Fibroblast of the conjunctiva (primary cell): Measurements from ENCODE around the gene RAB5B.
"Not testable (repeated sequence)": the region's sequence is repeated elsewhere in the genome, so short reads cannot be mapped to it uniquely, and the experiment has no call there.

Experiments
- DNase-seq: peaks from one replicate; pipeline ENCODE4 v3.0.0-alpha.2; 2010; ENCODE audit warnings: low read depth

RAB5B gene

DNA sequence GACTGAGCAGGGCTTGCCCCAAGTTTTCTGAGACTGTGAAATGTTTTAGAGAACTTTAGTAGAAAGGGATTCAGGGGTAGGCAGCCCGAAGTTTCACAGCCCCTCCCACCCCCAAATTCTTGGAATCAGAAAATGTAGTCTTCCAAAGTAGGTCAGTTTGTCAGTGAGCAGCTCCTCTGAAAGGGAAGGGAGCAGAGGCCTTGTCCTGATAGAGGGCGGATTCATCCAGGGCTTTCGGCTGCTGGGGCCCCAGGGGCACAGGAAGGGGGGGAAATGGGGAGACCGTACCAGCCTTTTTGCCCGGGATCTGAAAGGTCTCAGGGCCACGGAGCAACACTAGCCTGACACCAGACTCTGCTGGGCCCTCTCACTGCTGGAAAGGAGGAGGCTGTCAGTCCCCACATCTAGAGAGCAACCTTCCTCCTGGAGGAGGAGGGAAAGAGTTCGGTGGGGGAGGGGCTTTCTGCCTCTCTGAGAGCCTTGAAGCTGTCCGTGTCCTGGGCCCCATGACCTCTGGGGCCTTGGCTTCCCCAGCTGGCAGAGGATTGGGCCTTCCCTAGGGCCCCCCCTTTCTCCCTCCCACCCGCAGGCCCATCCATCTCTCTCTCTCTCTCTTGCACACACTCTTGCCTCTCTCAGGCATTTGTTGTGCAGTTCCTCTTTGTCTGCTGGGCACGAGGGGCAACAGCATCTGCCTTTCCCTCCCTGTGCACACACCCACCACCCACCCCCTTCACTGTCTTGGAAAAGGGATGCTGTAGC is 46.7 kb downstream of the RAB5B start, which contains the start of gene IKZF4:
TSS of gene IKZF4 (plus strand) at position 621 of the 762 bp plus-strand sequence. CDS start 451 bp downstream, outside the sequence.
- peak; percentile 51 for DNase-seq

DNA sequence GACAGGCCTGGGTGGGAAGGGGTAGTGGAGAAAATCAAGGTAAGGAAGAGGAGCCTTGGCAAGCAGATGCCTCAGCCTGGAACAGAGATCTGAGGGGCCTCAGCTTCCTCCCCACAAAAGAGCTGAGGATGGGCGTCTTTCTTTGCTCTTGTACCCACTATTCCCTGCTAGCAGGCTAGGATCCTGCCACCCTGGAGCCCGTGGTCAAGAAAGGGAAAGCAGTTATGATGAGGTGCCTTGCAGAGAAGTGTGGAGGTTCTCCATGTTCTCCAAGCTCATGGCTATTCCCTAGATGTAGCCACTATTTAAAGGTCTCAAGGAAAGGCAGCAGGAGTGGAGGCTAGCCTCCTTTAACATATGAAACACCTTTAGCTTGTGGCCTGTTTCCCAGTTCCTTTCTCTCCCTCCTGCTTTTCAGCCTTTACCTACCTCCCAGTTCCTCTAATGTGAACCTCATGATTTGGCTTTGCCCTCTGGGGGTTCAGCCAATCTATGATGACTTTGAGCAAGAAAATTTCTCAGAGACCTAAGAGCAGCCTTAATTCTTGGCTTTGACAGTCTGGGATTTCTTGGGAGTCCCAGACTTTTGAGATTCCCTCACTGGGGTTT is 48.1 kb downstream of the RAB5B start:
- no peak for DNase-seq

- DNase-seq: no peak
These were observed 54.8 kb downstream of the RAB5B start for GRCh38 chr12:56028511-56029165.

DNA sequence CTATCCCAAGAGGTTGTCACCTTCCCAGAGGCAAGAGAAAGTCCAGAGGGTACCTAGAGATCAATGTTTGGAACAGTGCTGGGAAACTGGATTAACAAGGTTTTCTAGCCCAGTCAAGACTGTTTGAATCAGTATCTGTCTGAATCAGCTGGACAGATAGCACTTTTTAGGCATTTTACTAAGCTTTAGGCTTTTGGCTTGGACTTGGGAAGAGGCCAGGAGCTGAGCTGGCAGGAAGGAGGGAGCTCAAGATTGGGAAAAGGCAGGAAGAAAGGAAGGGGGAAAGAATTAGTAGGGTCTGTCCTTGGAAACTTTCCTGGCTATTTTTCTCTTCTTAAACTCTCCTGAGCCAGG is 55.3 kb downstream of the RAB5B start:
- DNase-seq: no peak

DNA sequence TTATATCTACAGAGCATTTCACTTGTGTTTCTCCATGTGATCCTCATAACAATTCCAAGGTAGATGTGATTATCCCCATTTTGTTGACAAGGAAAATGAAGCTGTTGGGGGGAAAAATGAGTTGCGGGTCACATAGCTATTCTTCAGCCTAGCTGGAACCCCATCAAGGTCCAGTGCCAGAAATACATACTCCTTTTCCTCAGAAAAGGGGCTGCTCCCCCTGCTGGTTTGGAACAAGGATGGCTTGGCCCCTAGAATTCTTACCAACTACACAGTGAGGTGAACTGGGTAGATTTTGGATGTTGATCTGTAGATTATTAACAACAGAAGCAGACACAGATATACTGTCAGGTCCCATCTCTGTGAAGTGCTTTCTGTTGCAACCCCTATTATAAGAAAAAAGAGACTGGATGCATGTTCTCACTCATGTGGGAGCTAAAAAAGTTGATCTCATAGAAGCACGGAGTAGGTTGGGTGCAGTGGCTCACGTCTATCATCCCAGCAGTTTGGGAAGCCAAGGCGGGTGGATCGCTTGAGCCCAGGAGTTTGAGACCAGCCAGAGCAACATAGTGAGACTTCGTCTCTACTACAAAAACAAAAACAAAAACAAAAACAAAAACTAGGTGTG is 55.9 kb downstream of the RAB5B start:
- peak; percentile 47 for DNase-seq

GRCh38 chr12:56031987-56032386 is 58.1 kb downstream of the RAB5B start:
- DNase-seq: no peak

GRCh38 chr12:56034586-56035332 is 60.9 kb downstream of the RAB5B start:
- DNase-seq: no peak

- no peak for DNase-seq
These were observed 63.3 kb downstream of the RAB5B start for GRCh38 chr12:56037161-56037560.

DNA sequence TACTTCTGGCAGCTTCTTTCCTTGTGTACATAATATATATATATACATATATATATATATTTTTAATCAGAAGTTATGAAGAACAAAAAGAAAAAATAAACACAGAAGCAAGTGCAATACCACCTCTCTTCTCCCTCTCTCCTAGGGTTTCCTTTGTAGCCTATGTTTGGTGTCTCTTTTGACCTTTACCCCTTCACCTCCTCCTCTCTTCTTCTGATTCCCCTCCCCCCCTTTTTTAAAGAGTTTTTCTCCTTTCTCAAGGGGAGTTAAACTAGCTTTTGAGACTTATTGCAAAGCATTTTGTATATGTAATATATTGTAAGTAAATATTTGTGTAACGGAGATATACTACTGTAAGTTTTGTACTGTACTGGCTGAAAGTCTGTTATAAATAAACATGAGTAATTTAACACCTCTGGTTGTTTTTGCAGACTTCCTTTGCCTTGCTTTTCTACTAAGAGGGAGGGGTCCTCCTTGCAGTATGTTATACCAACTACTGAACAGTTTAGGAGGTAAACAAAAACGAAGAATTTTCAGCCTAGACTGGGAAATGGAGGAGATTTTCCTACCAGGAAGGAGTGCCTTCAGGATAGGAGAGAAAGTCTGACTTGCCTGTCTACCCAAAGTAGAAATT is 64.3 kb downstream of the RAB5B start:
- DNase-seq: no peak

GRCh38 chr12:56040151-56040550 is 66.3 kb downstream of the RAB5B start:
- DNase-seq: no peak

DNA sequence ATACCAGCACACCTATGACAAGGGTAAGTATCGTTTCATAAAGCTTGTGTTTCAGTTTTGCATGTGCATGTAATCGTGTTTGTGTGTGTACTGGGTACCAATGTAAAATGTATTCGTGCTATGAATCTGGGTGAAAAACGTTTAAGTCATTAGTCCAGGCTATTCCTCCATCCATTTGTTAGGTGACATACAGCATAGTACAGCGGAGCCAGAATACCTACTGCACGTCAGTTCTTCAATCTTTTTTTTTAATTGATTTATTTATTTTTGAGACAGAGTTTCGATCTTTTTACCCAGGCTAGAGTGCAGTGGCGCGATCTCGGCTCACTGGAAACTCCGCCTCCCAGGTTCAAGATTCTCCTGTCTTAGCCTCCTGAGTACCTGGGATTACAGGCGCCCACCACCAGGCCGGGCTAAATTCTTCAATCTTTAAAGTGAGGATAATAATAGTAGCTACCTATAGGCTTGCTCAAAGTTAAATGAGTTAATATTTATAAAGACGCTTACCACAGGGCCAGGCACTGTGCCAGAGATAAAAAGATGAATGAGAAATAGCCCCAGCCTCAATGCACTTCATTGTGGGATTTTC is 67.2 kb downstream of the RAB5B start:
- DNase-seq: no peak

DNA sequence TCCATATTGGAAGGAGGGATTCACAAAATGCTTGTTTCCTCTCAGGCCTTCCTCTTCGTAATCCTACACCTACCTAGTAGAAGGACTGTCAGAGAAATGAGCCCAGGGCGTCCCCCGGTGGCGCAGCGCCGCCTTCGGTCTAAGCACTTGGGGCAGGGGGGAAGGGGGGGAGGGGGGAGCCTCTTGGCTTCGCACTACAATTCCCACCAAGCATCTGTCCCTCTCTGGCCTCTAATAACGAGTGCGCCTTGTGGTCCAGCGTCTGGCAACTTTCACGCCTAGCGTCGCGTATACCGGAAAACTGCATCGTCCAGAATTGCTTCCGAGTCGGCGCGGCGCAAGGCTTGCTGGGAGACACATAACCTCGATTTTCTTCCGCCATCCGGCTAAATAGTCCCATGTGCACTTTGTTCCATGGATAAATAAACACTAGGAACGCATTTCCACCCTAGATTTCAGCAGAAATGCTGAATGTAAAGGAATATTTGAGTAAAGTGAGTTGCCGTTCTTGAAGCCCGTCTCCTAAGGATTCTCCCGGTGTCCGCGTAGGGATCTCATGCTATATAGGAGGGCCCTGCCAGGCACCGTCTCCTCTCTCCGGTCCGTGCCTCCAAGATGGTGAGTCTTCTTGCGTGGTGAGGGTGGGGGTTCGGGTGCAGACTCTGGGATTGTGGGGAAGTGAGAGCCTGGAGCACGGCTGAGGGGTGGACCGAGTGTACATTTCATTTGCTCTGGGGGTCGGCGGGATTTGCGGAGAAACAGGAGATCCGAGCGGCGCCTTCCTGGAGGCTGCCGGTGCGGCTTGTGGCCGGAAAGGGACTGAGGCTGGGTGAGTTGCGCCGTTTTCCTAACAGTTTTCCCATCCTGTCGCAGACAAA is 67.9 kb downstream of the RAB5B start, which contains the start of gene RPS26:
TSS of gene RPS26 (plus strand) at position 367 of the 878 bp plus-strand sequence. CDS start at position 616, 249 bp downstream.
- DNase-seq: peak; percentile 99

- DNase-seq: not testable (repeated sequence)
These were observed 68.5 kb downstream of the RAB5B start for GRCh38 chr12:56042430-56042813.

GRCh38 chr12:56042843-56043242 is 69.0 kb downstream of the RAB5B start:
- no peak for DNase-seq
